ENCODE results near the gene SPHK2.

The SPHK2 gene

GRCh38 chr19:48637948-48638830 is 18.9 kb downstream of the SPHK2 start:
- DNase-seq (ENCODE audit: low read depth): peak; percentile 98
- peak; percentile 3 for TF ChIP-seq CTCF (IDR thresholded peaks at IDR 0.05; ENCODE audit: low read length, missing control alignments)
- peak overlapping the region; percentile 60 for H3K4me3 ChIP-seq (replicated peaks; ENCODE audit: low read depth, low read length)

GRCh38 chr19:48638831-48639381 is 19.6 kb downstream of the SPHK2 start:
- DNase-seq (ENCODE audit: low read depth): no peak
- no peak for TF ChIP-seq CTCF (IDR thresholded peaks at IDR 0.05; ENCODE audit: low read length, missing control alignments)
- no peak overlapping the region for H3K4me3 ChIP-seq (replicated peaks; ENCODE audit: low read depth, low read length)

GRCh38 chr19:48639483-48640375 is 20.4 kb downstream of the SPHK2 start:
- TF ChIP-seq CTCF (IDR thresholded peaks at IDR 0.05; ENCODE audit: low read length, missing control alignments): no peak
- DNase-seq (ENCODE audit: low read depth): no peak
- no peak overlapping the region for H3K4me3 ChIP-seq (replicated peaks; ENCODE audit: low read depth, low read length)

GRCh38 chr19:48641850-48642249 is 22.5 kb downstream of the SPHK2 start:
- no peak overlapping the region for H3K4me3 ChIP-seq (replicated peaks; ENCODE audit: low read depth, low read length)
- no peak for TF ChIP-seq CTCF (IDR thresholded peaks at IDR 0.05; ENCODE audit: low read length, missing control alignments)

GRCh38 chr19:48642862-48643261 is 23.6 kb downstream of the SPHK2 start:
- DNase-seq (ENCODE audit: low read depth): no peak
- no peak for TF ChIP-seq CTCF (IDR thresholded peaks at IDR 0.05; ENCODE audit: low read length, missing control alignments)
- no peak overlapping the region for H3K4me3 ChIP-seq (replicated peaks; ENCODE audit: low read depth, low read length)

More at GRCh38 chr19:48641850-48642249, 22.5 kb downstream of the SPHK2 start:
- no peak for DNase-seq (ENCODE audit: low read depth)

- DNase-seq (ENCODE audit: low read depth): no peak
- H3K4me3 ChIP-seq (replicated peaks; ENCODE audit: low read depth, low read length): peak overlapping the region; percentile 60
- TF ChIP-seq CTCF (IDR thresholded peaks at IDR 0.05; ENCODE audit: low read length, missing control alignments): no peak
Observed at GRCh38 chr19:48644355-48644754, 25.0 kb downstream of the SPHK2 start.
